Prostate gland (tissue), 2 donors: ENCODE results near the gene ITGBL1. TPM values are rescaled to one million over a fixed set of nuclear protein-coding genes. Genes with fewer than 3 reads are reported as not detected.

Experiments used
- DNase-seq: peaks from one replicate; pipeline ENCODE4 v3.0.0-alpha.2; 2019; ENCODE audit warnings: low spot score
- H3K27ac ChIP-seq, 2 donors: fragments of 200-600 bp; sonication (generic); 2 replicates each; pipeline ENCODE4 v1.5.1; 2017 to 2019
- H3K27me3 ChIP-seq: fragments of 200-600 bp; sonication (generic); replicated peaks from 2 replicates; pipeline ENCODE4 v1.5.1; 2019; ENCODE audit not compliant: insufficient read depth
- H3K36me3 ChIP-seq, 2 donors: fragments of 200-600 bp; sonication (generic); 1 replicate in 1 of 2; 2 replicates in 1 of 2; pipeline versions ENCODE4 v1.5.1 to v1.8.1; 2017 to 2019
- H3K4me1 ChIP-seq: fragments of 200-600 bp; sonication (generic); replicated peaks from 2 replicates; pipeline ENCODE4 v1.5.1; 2019
- H3K4me3 ChIP-seq, 2 donors: fragments of 200-600 bp; sonication (generic); 2 replicates each; pipeline ENCODE4 v1.5.1; 2017 to 2019
- H3K9me3 ChIP-seq: fragments of 200-600 bp; sonication (generic); 2 replicates; pipeline ENCODE4 v1.5.1; 2017
- CTCF ChIP-seq, 4 experiments: fragments of 200-600 bp in 2 of 4; fragments of 450-650 bp in 2 of 4; sonication (generic) in 2 of 4; IDR thresholded peaks; 1 replicate in 3 of 4; 2 replicates in 1 of 4; pipeline ENCODE4 v1.5.1; 2016 to 2019; ENCODE audit warnings: antibody characterized with exemption in 4 of 4, mild to moderate bottlenecking in 2 of 4, moderate library complexity in 2 of 4
- POLR2A ChIP-seq: fragments of 450-650 bp; IDR thresholded peaks from one replicate; pipeline ENCODE4 v1.6.1; 2016; ENCODE audit warnings: antibody characterized with exemption, mild to moderate bottlenecking
- POLR2AphosphoS5 ChIP-seq: sonication (generic); formaldehyde crosslinking; IDR thresholded peaks from one replicate; pipeline ENCODE4 v1.6.1; 2017; ENCODE audit warnings: antibody characterized with exemption
- WGBS: methylation state at CpG from one replicate; pipeline ENCODE4 v1.1.5; 2018; 5-methylcytosine and 5-hydroxymethylcytosine counted together
- intact Hi-C: fragments of 100-400 bp; cut with DNase I; formaldehyde crosslinking; loops from one replicate; pipeline ENCODE4 v1.14.2; 2022
- total RNA-seq, 2 donors: library from RNA; depleted of rRNA; stranded (reverse); fragments of >200 nt; gene quantifications; one replicate each; pipeline ENCODE4 v1.1.0, GENCODE V29; 2016

The ITGBL1 gene
- total RNA-seq, 2 donors from 2014 or later, result 0.09 to 9.0 TPM

DNA sequence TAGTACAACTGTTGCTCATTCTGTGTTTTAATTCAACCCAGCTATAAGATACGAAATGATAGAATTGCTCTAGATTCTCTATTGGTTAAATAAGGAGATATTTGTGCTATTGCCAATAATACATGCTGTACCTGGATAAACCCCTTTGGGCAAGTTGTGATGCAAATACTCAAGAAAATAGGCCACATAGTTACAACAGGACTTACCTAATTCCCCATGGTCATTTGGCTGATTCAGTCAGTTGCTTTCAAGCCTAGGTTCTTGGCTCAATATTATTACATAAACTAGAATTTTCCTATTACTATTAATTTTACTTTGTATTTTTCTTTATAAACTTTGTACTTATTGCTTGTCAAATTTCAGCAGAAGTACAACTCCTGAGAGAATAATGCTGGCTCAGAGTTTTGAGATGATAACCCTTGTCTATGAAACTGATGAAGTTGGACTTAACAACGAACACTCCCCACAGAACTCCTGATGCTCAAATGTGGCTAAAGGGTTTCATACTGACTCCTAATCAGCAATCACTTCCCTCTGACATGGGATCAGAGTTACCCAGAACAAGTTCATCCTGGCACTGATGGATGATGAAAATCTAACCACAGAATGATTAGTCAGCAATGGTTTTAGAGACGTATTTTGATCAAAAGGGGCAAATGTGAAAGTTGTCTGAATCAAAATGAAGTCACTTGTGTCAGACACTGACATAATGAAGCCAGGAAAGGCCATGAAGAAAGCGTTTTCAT lies 221.1 kb downstream of the ITGBL1 start:
- intact Hi-C loops, result no loop called here
- TF ChIP-seq POLR2A, result no peak
- TF ChIP-seq POLR2AphosphoS5, result no peak
- no peak for TF ChIP-seq CTCF (IDR thresholded peaks at IDR 0.05)
- no peaks in the 10 kb centered on the region for H3K27me3 ChIP-seq
- H3K4me3 ChIP-seq, result no peak overlapping the region
- no peaks in the 10 kb centered on the region for H3K4me1 ChIP-seq
- WGBS, result 75% methylated on average over 4 of the region's 4 CpGs
- H3K9me3 ChIP-seq, result no peaks in the 10 kb centered on the region
- H3K36me3 ChIP-seq, result no peaks in the 10 kb centered on the region
- DNase-seq, result no peak
- no peak overlapping the region for H3K27ac ChIP-seq

GRCh38 chr13:101681834-101682233 lies 229.4 kb downstream of the ITGBL1 start:
- Histone ChIP-seq H3K4me1 (no peaks in the 10 kb centered on the region), H3K36me3 (no peaks in the 10 kb centered on the region), H3K9me3 (no peaks in the 10 kb centered on the region), H3K27ac (no peak overlapping the region), H3K4me3 (no peak overlapping the region), H3K27me3 (no peaks in the 10 kb centered on the region)
- TF ChIP-seq POLR2A (no peak), CTCF (IDR thresholded peaks at IDR 0.05) (no peak), POLR2AphosphoS5 (no peak)
- intact Hi-C loops, result no loop called here
- DNase-seq, result no peak

DNA sequence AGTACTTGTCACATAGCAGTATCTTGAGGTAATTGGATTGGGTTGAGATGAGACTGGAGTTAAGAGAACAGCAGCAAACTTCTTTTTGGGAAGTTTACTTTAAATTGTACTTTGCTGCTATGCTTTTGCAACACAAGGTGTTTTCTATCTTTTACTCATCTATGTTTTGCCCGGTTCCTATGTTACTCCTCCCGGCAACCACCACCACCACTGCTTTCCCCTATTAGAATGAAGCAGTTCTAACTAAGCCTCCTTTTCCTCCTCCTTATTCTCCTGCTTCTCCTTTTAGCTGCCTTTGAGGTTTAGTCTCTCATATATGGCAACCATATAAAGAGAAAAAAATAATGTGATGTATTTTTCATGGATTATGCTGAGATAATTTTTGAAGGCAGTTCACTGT lies 233.5 kb downstream of the ITGBL1 start:
- intact Hi-C loops, result no loop called here
- H3K27ac ChIP-seq, result no peak overlapping the region
- no peak overlapping the region for H3K4me3 ChIP-seq
- no peaks in the 10 kb centered on the region for H3K9me3 ChIP-seq
- no peak for DNase-seq
- H3K36me3 ChIP-seq, result no peaks in the 10 kb centered on the region
- no peaks in the 10 kb centered on the region for H3K27me3 ChIP-seq
- 82% methylated on average over 2 of the region's 2 CpGs for WGBS
- no peaks in the 10 kb centered on the region for H3K4me1 ChIP-seq
- TF ChIP-seq CTCF (IDR thresholded peaks at IDR 0.05), result no peak
- no peak for TF ChIP-seq POLR2AphosphoS5
- TF ChIP-seq POLR2A, result no peak

DNA sequence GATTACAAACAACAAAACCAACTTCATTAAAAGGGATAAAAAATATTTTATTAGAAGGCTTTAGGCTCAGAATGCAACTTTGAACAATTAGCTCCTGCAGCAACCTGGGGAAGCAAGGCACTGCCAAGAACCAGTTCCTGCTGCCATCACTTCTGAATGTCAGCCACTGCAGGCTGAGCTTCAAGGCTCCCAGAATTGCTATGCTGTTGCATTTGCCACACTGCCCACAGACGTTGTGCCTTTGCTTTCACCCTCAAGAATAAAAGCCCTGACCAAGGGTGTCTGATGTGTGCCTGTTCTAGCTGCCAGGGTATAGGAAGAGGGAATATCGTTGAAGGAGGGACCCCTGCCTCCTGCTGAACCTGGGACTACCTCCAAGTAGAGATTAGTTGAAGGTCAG lies 238.4 kb downstream of the ITGBL1 start:
- no peak for DNase-seq
- 52% methylated on average over 2 of the region's 2 CpGs for WGBS
- intact Hi-C loops, result no loop called here

More for the DNA sequence above, 238.4 kb downstream of the ITGBL1 start:
- Histone ChIP-seq H3K27me3 (no peaks in the 10 kb centered on the region), H3K9me3 (no peaks in the 10 kb centered on the region), H3K36me3 (no peaks in the 10 kb centered on the region), H3K4me3 (no peak overlapping the region), H3K27ac (no peak overlapping the region), H3K4me1 (no peaks in the 10 kb centered on the region)
- TF ChIP-seq POLR2A (no peak), CTCF (IDR thresholded peaks at IDR 0.05) (no peak), POLR2AphosphoS5 (no peak)
